Measurements from ENCODE around the gene TMEM79.

TMEM79 gene

GRCh38 chr1:156308078-156308477, 24.0 kb downstream of the TMEM79 start:
- peak; percentile 66 for DNase-seq (ENCODE audit: low spot score)

- peak; percentile 30 for DNase-seq (ENCODE audit: low spot score)
These were observed 26.8 kb downstream of the TMEM79 start for GRCh38 chr1:156310962-156311361.

- DNase-seq (ENCODE audit: low spot score), result no peak
These were observed 32.8 kb downstream of the TMEM79 start for GRCh38 chr1:156316909-156317308.

GRCh38 chr1:156319664-156320063, 35.5 kb downstream of the TMEM79 start:
- DNase-seq (ENCODE audit: low spot score), result no peak

- DNase-seq (ENCODE audit: low spot score), result no peak
These were observed 36.4 kb downstream of the TMEM79 start for GRCh38 chr1:156320560-156320959.

- DNase-seq (ENCODE audit: low spot score), result peak; percentile 53
These were observed 39.1 kb downstream of the TMEM79 start for GRCh38 chr1:156323179-156323578.

- DNase-seq (ENCODE audit: low spot score), result no peak
These were observed 52.1 kb downstream of the TMEM79 start for GRCh38 chr1:156336242-156336641.

GRCh38 chr1:156337052-156337887, 53.1 kb downstream of the TMEM79 start:
- no peak for DNase-seq (ENCODE audit: low spot score)

GRCh38 chr1:156337888-156338179, 53.7 kb downstream of the TMEM79 start:
- DNase-seq (ENCODE audit: low spot score), result no peak

- peak; percentile 99 for DNase-seq (ENCODE audit: low spot score)
These were observed 54.3 kb downstream of the TMEM79 start, which contains the start of the genes CCT3 and TSACC for GRCh38 chr1:156338180-156338976. CCT3 (minus strand) TSS chr1:156338292; CDS start chr1:156338184, 108 bp downstream. TSACC (plus strand) TSS chr1:156338526; CDS start chr1:156339758, 1,232 bp downstream.

Measured in AG08396 (cell line).